GM18873 (cell line): Measurements from ENCODE around the gene POU5F1.
"Not testable (repeated sequence)": the region's sequence is repeated elsewhere in the genome, so short reads cannot be mapped to it uniquely, and the experiment has no call there.

Experiments used
- ATAC-seq: cut with Tn5 transposase; IDR thresholded peaks from one replicate; pipeline ENCODE4 v1.9.1; 2021; ENCODE audit warnings: mild to moderate bottlenecking, moderate library complexity, moderate number of reproducible peaks; ENCODE audit not compliant: unreplicated experiment, low FRiP score

The POU5F1 gene

DNA sequence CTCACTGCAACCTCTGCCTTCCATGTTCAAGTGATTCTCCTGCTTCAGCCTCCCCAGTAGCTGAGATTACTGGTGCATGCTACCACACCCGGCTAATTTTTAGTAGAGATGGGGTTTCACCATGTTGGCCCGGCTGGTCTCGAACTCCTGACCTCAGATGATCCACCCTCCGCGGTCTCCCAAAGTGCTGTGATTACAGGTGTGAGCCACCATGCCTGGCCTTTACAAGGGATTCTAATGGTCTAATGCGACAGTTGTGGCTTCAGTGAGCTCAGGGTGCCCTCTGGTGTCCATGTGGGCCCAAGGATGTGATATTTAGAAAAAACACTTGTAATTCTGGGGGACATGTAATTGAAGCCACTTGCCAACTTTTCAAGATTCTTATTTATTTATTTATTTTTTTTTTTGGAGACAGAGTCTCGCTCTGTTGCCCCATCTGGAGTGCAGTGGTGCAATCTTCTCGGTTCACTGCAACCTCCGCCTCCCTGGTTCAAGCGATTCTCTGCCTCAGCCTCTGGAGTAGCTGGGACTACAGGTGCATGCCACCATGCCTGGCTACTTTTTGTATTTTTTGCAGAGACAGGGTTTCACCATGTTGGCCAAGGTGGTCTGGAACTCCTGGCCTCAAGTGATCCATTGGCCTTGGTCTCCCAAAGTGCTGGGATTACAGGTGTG, 22.1 kb upstream of the POU5F1 start:
- ATAC-seq = not testable (repeated sequence)

GRCh38 chr6:31190488-31190887, 20.0 kb upstream of the POU5F1 start:
- no peak for ATAC-seq

DNA sequence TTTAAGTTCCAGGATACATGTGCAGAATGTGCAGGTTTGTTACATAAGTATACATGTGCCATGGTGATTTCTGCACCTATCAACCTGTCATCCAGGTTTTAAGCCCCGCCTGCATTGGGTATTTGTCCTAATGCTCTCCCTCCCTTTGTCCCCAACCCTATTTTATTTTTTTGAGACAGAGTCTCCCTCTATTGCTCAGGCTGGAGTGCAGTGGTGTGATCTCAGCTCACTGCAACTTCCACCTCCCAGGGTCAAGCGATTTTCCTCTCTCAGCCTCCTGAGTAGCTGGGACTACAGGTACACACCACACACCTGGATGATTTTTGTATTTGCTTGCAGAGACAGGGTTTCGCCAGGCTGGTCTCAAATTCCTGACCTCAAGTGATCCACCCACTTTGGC, 18.7 kb upstream of the POU5F1 start:
- not testable (repeated sequence) for ATAC-seq

DNA sequence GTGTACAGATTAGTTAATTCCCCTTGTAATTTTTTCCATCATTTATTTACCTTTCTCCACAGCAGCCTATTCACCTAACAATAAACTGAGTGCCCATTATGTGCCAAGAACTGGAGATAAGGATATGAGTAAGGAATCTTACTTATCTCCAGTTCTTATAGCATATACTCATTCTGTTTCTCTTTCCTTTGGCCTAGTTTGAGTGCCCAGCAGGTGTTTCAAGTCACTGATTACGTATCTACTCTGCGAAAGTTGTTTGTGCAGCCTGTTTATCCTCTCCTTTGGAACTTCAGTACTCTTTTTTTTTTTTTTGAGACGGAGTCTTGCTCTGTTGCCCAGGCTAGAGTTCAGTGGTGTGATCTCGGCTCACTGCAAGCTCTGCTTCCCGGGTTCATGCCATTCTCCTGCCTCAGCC, 17.3 kb upstream of the POU5F1 start:
- no peak for ATAC-seq

GRCh38 chr6:31186052-31186734, 15.7 kb upstream of the POU5F1 start:
- ATAC-seq = no peak

DNA sequence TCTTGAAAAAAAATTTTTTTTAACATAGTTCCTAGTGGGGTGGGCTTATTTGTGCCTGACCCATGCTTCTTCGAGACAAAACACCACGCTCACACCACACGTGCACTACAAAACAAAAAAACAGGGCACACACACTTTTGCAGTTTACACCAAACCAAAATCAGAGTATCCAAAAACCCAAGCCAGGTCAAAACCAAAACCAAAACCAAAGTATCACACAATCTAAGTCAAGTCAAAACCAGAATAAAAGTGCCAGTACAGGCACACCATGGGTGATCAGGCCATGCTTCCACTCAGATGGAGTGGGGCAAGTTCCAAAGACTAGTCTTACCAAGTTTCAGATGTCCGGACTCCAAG, 15.2 kb upstream of the POU5F1 start:
- ATAC-seq = not testable (repeated sequence)

- not testable (repeated sequence) for ATAC-seq
Observed at GRCh38 chr6:31183859-31184258, 13.4 kb upstream of the POU5F1 start.

GRCh38 chr6:31183287-31183686, 12.8 kb upstream of the POU5F1 start:
- not testable (repeated sequence) for ATAC-seq

DNA sequence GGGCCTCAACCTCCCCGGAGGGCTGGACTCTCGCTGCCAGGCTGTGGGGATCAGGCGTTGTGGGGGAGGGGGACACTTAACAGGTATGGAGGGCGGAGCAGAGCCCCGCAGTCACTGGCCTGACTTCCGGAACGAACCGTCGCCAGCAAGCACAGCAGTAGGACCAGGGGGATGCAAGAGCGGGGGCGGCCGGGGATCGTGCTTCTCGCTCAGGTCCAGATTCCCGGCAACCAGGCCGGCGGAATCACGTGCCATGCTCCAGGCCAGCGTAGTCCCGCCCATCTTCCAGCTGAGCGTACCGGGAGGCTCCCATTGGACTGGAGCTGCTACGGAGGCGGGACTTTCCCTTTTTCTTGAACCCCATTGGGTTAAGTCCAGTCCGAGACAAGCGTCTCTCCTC, 10.0 kb upstream of the POU5F1 start:
- no peak for ATAC-seq

- ATAC-seq = no peak
Observed at GRCh38 chr6:31179896-31180295, 9.4 kb upstream of the POU5F1 start.

DNA sequence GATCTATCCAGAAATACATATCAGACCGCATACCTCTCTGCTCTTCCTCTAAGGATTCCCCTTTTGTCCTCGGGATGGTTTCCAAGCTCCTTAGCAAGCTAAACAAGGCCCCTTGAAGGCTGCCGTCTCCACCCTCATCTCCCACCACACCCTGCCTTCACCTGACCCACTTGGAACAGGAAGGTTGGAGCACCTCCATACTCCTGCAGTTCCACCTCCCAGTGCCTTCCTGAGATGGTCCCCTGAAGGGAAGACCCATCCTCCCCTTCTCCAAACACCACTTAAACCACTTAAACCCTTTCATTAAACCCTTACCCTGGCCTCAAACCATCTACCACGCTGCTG, 8.5 kb upstream of the POU5F1 start:
- ATAC-seq = no peak

- no peak for ATAC-seq
Observed at GRCh38 chr6:31178143-31179041, 7.9 kb upstream of the POU5F1 start.

DNA sequence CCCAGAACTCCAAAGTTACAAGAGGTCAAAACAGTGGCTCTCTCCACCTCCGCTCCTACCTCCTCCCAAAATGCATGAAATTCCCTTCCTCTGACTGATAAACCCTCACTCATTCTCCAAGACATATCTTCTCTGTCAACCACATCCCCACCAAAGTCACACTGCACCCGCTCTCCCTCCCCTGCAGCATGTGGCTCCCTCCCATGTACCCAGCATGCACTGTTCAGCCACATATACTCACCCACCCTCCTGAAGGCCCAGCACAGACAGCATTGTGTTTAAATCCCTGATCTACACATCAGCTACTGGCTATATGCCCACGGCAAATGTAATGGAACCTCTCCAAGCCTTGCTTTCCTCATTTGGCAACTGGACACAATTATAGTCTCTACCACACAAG, 5.5 kb upstream of the POU5F1 start:
- ATAC-seq = no peak

DNA sequence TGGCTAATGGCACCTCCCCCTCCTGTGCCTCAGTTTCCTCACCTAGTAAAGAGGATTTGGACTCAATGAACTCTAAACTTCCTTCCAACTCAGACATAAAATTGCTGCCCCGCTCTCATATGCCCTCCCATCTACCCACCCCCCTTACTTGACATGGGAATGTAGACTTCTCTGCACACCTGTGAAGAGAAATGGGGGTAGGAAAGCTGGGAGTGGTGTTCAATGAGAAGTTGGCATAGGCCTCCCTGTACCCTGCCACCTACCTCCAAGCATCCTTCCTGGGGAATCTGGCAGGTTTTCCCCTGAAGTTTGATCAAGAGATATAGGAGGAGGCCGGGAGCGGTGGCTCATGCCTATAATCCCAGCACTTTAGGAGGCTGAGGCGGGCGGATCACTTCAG, 3.9 kb upstream of the POU5F1 start:
- no peak for ATAC-seq

GRCh38 chr6:31173406-31173805, 2.9 kb upstream of the POU5F1 start:
- ATAC-seq = no peak

- no peak for ATAC-seq
Observed at GRCh38 chr6:31172973-31173384, 2.5 kb upstream of the POU5F1 start.

- ATAC-seq = no peak
Observed at GRCh38 chr6:31171931-31172905, 1.7 kb upstream of the POU5F1 start.

GRCh38 chr6:31170987-31171671, 647 bp upstream of the POU5F1 start:
- ATAC-seq = no peak

DNA sequence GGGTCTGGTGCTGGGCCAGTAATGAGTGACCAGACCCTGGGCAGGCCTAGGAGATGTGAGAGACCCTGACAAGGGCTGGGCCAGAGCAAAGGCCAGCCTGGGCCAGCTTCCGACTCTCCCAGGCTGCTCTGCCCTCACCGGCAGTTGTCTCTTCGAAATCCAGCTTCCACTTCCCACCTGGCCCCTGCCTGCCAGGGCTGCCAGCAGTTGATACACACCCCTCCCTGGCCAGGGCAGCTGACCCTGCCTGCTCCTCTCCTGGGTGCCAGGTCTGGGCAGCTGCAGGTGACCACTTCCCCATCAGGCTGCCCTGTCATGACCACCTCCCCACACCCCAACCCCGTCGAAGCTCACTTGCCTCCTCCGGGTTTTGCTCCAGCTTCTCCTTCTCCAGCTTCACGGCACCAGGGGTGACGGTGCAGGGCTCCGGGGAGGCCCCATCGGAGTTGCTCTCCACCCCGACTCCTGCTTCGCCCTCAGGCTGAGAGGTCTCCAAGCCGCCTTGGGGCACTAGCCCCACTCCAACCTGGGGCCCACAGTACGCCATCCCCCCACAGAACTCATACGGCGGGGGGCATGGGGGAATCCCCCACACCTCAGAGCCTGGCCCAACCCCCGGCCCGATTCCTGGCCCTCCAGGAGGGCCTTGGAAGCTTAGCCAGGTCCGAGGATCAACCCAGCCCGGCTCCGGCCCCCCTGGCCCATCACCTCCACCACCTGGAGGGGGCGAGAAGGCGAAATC, 453 bp downstream of the POU5F1 start:
- ATAC-seq = not testable (repeated sequence)
